Stimulated activated CD4-positive, alpha-beta T cell treated with anti-CD3 and anti-CD28 coated beads, Interleukin-1b, Interleukin-23, amount 100 ng/mL, for 24 hours (primary cell): ENCODE data around the gene SQOR.

Experiments used
- DNase-seq, 4 experiments: peaks; one replicate each; pipeline ENCODE4 v3.0.0-alpha.2; 2020; ENCODE audit warnings: low read depth in 4 of 4, low spot score in 1 of 4

SQOR gene

DNA sequence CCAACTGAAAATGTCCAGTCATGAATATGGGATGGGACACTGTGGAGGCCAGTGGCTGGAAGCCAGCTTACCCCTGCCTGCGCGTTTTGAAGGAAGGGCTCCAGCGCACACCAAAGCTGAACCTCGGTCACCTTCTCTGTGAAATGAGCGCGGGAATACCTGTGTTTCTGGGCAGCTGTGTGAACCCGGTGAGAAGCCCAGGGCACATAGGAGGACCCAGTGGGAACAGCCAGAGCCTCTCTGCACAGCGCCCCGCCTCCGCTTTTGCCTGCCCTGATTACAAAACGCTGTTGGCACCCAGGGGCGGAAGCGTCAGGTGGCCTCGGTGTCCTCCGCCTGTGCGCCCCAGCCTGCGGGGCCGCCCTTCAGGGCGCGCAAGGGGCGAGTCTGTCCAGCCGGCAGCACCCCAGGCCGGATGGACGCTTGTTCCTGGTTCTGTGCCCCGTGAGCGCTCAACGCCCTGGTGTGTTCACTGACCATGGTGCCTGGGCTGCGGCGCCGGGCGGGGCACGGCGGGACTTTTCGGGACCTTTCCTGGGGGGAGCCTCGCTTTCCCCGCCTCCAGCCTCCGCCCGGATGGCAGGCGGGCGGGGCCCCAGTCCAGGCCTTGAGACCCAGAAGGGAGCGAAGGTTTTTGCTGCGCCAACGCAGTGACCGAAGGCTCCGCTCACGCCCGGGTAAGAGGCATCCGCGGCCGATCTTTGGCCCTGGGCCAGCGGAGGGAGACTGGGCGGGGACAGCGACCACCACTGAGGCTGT is at the start of gene SQOR:
SQOR (plus strand) TSS at position 598 of the 759 bp plus-strand sequence. CDS start 23,895 bp downstream, outside the sequence.
- peak; percentile 29 to 58 (median 44) for DNase-seq

DNA sequence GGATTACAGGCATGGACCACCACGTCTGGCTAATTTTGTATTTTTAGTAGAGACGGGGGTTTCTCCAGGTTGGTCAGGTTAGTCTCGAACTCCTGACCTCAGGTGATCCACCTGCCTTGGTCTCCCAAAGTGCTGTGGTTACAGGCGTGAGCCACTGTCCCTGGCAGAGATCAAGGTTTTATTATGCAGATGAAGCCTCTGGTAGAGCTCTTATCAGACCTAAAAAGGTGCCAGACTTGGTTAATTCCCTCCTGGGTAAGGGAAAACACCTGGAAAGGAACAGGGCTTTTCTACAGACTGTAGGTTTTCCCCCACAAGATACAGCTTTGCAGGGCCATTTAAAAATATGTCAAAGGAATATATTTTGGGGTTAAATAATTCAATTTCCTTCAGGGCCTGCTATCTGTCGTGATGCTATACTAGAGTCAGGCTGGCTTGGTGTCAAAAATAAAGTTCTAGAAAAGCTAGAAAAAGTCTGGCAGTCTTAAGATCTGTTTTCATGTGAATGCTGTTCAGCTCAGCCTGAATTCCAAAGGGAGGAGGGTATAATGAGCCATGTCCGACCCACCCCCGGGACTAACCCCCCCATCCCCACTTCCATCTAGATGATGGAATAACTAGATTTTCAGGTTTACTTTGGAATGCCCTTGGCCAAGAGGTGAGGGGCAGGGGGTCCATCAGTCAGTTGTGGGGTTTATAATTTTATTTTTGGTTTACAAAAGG is 49.6 kb upstream of the SQOR start:
- DNase-seq = no peak

DNA sequence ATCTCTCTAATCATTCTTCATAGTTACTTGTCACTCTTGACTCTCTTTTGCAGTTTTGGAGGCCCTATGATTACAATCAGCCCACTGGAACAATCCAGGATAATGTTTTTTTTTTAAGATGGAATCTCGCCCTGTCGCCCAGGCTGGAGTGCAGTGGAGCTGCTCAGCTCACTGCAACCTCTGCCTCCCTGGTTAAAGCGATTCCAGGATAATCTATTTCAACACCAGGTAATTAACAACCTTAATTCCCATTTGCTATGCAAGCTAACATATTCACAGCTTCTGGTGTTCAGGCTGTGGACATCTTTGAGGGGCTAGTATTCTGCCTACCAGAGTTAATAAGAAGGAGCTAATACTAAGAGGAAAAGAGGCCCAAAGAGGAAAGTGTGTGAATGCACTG is 48.7 kb upstream of the SQOR start:
- no peak for DNase-seq

DNA sequence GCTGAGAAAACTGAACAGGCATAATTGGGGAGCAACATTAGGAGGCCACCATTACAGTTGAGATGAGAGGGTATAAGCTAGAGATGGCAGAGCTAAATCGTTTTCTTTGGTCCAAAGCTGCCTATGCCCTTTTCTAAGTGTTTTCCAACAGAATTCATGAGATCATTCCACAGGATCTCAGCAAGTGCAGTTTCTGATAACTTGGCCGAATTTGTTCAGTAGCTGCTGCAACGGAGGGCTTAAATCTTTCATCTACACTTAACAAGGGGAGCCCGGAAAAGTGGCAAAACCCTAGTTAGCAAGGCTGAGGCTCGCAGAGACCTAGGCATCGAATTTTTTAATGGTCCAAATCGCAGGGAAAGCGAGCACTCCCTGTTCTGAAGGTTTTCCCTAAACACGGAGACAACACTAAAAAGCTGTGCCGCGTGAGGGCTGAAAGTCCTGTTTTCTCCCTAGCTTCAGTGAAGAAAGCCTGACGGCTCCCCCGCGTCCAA is 48.2 kb upstream of the SQOR start:
- DNase-seq = no peak

DNA sequence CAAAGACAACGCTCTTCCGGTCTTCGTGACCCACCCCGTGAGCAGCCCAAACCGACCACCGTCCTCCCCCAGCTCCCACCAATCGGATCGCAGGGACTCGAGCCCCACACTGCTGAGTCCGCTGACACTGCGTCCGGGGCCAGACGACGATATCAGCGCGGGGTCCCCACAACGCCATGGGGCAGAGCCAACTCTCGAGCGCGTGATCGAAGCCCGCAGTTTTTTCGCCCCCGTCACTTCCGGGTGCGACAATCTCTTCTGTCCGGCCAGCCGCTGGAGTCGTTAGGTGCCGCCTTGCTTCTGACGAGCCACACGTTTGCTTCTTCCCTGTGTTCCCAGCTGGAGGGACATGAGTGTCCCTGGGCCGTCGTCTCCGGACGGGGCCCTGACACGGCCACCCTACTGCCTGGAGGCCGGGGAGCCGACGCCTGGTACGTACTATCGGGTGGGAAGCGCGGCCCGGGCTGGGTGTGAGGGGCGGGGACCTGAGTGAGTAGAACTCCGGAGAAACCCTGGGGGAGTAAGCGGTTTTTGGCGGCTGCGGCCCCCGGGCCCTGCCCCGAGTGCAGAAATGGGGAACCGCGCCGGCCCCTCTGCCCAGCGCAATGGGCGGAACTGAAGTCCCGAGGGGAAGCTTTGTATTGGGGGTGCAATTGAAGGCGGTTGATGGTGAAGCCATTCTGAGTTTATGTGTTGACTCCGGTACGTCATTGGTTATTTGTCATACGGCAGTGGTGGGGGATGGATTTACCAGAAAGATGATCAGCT is 47.5 kb upstream of the SQOR start, which contains the start of gene BLOC1S6:
BLOC1S6 (plus strand) TSS at position 285 of the 768 bp plus-strand sequence; CDS start at position 350, 65 bp downstream.
- peak; percentile 73 to 80 (median 78) for DNase-seq

DNA sequence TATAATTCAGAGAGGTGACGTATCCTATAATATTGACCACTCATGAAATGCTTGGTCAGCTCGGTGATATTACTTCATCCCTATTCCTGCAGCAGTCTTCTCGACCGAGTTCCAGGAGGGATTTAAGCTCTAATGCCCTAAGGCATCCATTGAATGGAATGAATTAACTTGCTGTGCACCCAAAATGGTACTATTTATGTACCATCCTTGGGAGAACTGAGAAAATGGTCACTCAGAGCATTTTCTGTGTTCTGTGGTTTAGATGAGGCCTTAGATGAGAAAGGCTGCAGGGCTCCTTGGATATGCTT is 47.0 kb upstream of the SQOR start:
- no peak for DNase-seq

DNA sequence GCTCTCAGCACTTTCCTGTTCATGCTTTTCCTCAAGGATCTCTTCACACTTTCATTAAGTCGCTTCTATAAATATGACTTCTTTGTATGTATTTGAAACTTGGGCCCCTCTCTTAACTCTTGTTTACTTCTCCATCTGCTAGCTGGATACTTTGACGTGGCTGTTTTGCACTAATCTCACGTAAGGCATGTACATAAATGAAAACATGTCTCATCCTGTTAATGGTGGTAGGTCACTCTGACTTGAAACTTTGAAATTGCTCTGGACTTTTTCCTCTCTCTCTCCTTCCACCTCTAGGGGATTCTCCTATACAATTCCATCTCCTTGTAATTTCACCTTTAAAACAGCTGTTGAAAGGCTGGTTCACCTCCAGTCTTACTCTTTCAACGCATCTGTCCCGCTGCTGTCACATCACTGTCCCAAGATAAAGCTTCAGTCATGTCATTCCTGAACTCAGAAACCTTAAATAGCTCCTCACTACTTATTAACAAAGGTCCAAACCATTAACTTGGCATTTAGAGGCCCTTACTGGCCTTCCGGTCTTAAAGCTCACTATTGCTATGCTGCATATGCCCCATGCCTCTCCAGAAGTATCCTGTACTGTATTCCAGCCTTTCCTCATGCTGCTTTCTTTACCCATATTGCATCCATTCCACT is 46.5 kb upstream of the SQOR start:
- DNase-seq = no peak

DNA sequence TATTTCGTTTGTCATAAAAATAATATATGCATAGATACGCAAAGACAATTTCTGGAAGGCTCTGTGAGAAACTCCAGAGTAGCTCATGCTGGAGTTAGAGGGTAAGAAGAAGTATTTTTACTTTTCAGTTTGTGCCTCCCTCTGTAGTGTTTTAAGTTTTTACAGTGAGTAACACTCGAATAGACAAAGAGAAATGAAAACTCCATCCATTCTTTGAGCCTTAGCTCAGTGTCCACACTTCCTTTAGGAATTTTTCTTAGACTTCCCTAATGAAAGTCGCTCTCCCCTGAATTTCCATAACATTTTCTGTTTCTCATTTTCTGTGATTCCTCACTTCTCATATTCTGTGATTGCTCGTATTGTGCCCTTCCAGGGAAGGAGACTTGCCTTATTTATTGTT is 45.6 kb upstream of the SQOR start:
- no peak for DNase-seq

DNA sequence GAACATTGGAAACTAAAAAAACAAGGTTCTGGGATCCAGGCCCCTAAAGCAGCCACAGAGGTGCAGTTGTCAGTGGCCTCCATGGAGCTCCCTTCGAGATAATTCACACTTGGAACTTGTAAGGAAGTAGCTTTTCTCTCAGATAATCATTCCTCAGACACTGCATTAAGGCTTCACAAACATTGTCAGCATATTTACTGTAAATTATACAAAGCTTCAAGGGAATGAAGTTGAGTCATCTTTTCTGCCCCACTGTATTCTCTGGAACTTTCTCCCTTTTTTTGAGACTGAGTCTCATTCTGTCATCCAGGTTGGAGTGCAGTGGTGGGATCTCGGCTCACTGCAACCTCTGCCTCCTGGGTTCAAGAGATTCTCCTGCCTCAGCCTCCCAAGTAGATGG is 40.5 kb upstream of the SQOR start:
- no peak for DNase-seq

DNA sequence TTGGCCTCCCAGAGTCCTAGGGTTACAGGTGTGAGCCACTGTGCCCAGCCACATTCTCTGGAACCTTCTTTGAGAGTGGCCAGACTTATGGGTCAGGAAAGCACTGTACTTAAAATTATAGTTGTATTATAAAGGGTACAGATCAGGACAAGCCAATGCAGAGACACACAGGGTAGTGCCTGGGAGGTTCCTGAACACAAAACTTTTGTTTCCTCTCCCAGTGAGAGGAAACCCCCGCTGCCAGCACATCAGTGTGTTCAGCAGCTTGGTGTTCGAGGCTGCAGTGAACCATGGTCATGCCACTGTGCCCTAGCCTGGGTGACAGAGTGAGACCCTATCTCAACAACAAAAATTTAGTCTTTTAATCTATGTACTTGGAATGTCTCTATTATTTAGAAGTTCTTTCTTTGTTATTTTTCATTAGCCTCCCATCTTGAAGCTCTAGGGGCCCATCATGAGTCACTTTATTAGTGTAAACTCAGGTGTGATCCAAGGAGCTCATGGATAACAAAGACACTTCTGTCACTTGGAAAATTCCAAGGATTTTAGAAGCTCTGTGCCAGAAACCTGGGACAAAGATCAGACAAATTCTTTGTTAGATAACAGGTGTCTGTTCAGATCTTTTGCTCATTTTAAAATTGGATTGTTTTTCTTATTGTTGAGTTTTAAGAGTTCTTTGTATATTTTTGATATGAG is 39.8 kb upstream of the SQOR start:
- DNase-seq = no peak

DNA sequence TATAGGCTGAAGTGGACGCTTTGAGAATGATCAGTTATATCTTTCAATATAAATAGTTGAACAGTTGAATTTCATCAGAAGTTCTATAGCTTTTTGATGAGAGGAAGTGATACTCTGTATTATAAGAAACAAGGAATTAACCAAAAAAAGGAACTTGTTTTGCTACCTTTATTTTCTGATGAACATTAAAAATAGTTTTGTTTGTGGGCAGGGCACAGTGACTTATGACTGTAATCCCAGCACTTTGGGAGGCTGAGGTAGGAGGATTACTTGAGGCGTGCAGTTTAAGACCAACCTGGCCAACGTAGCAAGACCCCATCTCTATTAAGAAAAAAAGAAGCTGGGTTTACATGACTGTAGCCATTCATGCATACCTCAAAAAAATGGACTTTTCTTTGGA is 30.9 kb upstream of the SQOR start:
- no peak for DNase-seq

DNA sequence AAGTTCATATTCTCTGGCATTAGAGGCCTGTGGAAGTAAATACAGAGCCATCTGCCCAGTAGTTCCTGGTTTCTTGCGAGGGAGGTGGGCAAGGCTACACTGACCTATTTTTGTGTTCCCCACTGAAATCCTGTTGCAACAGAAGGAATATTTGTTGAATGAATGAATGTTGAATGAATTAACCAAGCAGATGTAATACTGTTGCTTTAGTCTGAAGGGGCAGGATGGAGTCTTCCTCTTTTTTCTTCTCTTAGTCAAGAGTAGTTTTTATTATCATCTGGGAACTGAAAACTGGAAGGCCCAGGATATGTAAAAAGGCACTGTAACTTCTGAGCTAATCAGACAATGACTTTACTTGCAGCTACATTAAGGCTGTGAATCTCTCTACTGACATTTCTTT is 30.5 kb upstream of the SQOR start:
- no peak for DNase-seq

DNA sequence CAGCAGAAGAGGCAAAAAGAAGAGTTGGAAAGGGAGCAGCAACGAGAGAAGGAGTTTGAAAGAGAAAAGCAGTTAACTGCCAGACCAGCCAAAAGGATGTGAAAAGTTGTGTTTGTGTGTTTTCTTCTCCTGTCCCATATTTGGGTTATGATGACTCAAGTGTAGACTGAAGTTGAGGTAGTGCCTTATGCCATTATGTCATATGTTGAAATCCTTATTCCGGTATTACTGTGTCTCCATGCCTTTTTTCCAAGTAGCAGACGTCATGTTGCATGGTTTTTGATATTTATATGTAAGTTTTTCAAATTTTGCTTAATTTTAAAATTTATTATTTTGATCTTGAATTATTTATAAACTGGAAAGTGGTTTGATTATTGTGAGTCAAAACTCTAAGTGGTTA is 28.4 kb upstream of the SQOR start:
- DNase-seq = no peak

DNA sequence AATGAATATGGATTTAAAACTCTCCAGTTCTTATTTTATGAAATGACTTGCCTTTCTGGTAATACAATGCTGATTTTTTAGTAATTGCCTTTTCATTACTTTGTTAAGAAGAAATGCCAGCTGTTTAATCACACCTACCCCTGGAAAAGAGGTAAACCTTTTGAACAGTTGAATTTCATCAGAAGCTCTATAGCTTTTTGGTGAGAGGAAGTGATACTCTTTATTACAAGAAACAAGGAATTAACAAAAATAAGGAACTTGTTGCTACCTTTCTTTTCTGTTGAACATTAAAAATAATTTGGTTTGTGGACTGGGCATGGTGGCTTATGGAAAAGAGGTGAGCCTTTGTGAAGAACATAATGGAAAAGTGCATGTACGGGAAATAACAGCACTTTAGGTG is 28.0 kb upstream of the SQOR start:
- no peak for DNase-seq

DNA sequence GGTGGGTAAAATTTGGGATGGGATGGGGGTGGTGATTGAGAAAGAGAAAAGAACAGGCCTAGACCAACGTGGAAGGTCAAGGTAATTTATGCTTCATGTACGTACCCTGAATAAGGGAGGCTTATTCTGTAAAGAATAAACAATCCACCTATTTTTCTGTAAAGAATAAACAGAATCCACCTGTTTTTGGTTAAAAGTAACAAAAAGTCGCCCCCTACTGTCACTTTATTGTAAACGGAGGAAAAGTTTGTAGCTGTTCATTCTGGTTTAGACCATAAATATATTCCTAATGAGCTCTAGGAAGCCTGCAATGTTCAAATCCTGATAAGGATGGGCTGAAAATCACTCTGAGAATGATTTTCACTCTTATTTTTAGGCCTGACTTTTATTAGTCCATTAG is 23.5 kb upstream of the SQOR start:
- no peak for DNase-seq

DNA sequence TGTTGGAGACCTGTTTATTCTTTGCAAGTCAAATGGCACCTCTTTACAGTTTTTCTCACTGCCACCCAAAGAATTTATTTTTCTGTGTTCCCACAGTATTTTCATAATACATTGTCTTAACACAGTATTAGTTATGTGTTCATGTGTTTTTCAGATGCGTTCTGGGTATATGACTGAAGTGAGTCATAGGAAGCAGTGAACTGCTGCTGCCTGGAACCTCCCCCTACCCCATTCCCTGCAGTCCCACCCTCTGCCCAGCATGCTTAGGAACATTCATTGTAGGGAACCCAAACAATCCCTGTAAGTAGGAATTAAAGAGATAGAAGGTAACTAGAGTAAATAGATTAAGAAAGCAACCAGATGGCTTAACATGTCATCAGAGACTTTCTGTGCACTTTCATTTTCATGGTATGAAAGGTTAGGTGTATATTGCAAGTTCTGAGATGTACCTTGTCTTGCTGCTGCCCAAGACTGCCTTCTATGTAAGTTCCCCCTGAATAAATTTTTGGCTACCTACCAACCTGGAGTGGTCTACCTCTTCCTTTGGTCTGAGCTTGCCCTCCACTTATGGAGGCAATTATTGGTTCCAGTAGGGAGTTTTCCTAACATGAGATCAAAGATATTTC is 21.9 kb upstream of the SQOR start:
- DNase-seq = no peak

DNA sequence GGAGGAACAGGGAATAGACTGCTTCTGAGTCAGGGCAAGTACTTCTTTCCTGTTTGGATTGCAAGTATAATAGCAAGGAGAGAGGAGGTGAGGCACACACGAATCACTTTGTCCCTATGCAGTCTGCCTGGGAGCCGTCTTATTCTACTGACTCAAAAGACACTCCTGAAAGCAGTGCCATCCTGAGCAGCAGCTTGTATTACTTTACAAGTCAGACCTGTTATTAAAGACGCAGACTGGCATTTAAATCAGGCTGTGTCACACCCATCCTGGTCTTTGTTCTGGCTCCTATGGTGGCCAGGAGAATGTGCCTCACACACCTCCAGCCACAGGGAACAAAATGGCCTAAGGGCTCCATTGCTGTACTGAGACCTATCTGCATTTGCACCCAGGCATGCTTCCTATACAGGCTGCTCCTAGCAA is 17.9 kb upstream of the SQOR start:
- DNase-seq = no peak

DNA sequence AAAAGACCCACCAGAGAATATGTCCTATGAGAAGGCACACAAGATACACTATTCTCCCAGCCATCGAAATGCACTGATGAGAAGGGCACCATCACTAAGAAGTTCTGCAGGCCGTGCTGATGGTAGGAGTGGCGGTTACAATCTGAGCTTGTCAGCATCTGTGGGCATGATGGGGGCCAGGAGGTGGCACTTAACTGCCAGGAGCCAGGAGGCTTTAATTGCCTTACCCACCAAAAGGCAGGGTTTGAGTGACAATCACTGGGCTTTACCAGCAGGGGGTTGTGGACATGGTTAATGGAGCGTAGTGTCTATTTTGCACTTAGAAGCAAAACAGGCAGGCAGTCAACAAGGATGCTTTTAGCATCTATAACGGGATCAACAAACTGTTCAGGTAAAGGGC is 16.0 kb upstream of the SQOR start:
- no peak for DNase-seq

DNA sequence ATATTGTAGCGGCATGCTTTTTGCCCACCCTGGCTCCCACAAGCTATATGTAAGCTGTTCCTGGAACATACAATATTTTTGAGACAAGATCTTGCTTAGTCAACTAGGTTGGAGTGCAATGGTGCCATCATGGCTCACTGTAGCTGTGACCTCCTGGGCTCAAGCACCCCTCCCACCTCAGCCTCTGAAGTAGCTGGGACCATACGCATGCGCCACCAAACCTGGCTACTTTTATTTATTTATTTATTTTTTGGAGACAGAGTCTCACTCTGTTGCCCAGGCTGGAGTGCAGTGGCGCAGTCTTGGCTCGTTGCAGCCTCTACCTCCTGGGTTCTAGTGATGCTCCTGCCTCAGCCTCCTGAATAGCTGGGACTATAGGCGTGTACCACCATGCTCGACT is 6.7 kb upstream of the SQOR start:
- DNase-seq = no peak
